Naive B cell (primary cell): ENCODE results near the gene C3orf80. TPM values are rescaled to one million over a fixed set of nuclear protein-coding genes. Genes with fewer than 3 reads are reported as not detected.
"Not testable (repeated sequence)": the region's sequence is repeated elsewhere in the genome, so short reads cannot be mapped to it uniquely, and the experiment has no call there.

Experiments
- ATAC-seq, 2 donors: fragments of 150-1000 bp; cut with Tn5 transposase; 2 replicates each; pipeline ENCODE4 v1.10.0; 2021; ENCODE audit warnings: low read depth in 2 of 2, mild to moderate bottlenecking in 2 of 2, moderate library complexity in 2 of 2
- DNase-seq: peaks from one replicate; pipeline ENCODE4 v3.0.0; 2022
- H3K27ac Mint-ChIP-seq, 6 donors: one replicate each; pipeline ENCODE4 v1.8.0; 2020 to 2022; ENCODE audit warnings: mild to moderate bottlenecking in 6 of 6, mixed read lengths in 6 of 6, moderate library complexity in 5 of 6, inconsistent platforms in 2 of 6
- H3K27me3 Mint-ChIP-seq, 3 donors: one replicate each; pipeline ENCODE4 v1.8.0; 2021 to 2022; ENCODE audit warnings: mixed read lengths in 3 of 3, mild to moderate bottlenecking in 1 of 3
- H3K36me3 Mint-ChIP-seq, 2 donors: one replicate each; pipeline ENCODE4 v1.8.0; 2020 to 2022; ENCODE audit warnings: mixed read lengths in 2 of 2, inconsistent platforms in 1 of 2, mild to moderate bottlenecking in 1 of 2
- H3K4me1 Mint-ChIP-seq, 3 donors: one replicate each; pipeline ENCODE4 v1.8.0; 2020 to 2022; ENCODE audit warnings: mixed read lengths in 3 of 3, inconsistent platforms in 1 of 3, mild to moderate bottlenecking in 1 of 3, moderate library complexity in 1 of 3
- H3K4me3 Mint-ChIP-seq, 8 donors: one replicate each; pipeline ENCODE4 v1.8.0; 2020 to 2022; ENCODE audit warnings: mild to moderate bottlenecking in 8 of 8, mixed read lengths in 8 of 8, moderate library complexity in 8 of 8, inconsistent platforms in 2 of 8
- H3K9me3 Mint-ChIP-seq, 7 donors: one replicate each; pipeline ENCODE4 v1.8.0; 2020 to 2022; ENCODE audit warnings: mixed read lengths in 7 of 7, mild to moderate bottlenecking in 5 of 7, inconsistent platforms in 2 of 7, moderate library complexity in 1 of 7
- polyA plus RNA-seq, 6 donors: library from polyadenylated mRNA; unstranded; fragments of 300-500 nt; fragmentation: Illumina TruSeq; gene quantifications; one replicate each; pipeline ENCODE4 v1.2.3, GENCODE V29; 2021; ENCODE audit warnings: low read depth in 6 of 6

Gene C3orf80
- not detected for polyA plus RNA-seq

- Mint-ChIP-seq H3K27me3 (peaks cover 35 to 55% (median 50%) of the 10 kb centered on the region in 3 donors), H3K36me3 (no peaks in the 10 kb centered on the region), H3K4me1 (peaks cover 16 to 21% (median 21%) of the 10 kb centered on the region in 3 donors), H3K9me3 (peaks cover 0 to 2% (median 0%) of the 10 kb centered on the region in 7 donors), H3K27ac (peak within 1 kb of the TSS in 2 of 6 donors; percentile 47 to 63), H3K4me3 (peak within 1 kb of the TSS; percentile 79 to 90 (median 88))
- peak; percentile 81 to 82 for ATAC-seq
- DNase-seq, result peak; percentile 26
These were observed at the start of gene C3orf80 for GRCh38 chr3:160225176-160226025. C3orf80 (plus strand) TSS chr3:160225422; CDS start chr3:160225636, 214 bp downstream.

- ATAC-seq, result no peak
- peaks cover 0 to 16% (median 3%) of the 10 kb centered on the region in 7 donors for H3K9me3 Mint-ChIP-seq
- peak overlapping the region in 1 of 6 donors; percentile 62 for H3K27ac Mint-ChIP-seq
- DNase-seq, result no peak
- peaks cover 0 to 14% (median 0%) of the 10 kb centered on the region in 3 donors for H3K27me3 Mint-ChIP-seq
- H3K4me3 Mint-ChIP-seq, result no peak overlapping the region
- no peaks in the 10 kb centered on the region for H3K4me1 Mint-ChIP-seq
- H3K36me3 Mint-ChIP-seq, result no peaks in the 10 kb centered on the region
These were observed 48.3 kb upstream of the C3orf80 start for GRCh38 chr3:160176923-160177322.

- not testable (repeated sequence) for H3K4me1 Mint-ChIP-seq, H3K36me3 Mint-ChIP-seq, DNase-seq, ATAC-seq, H3K27ac Mint-ChIP-seq, H3K4me3 Mint-ChIP-seq
- peaks cover 0 to 16% (median 3%) of the 10 kb centered on the region in 7 donors for H3K9me3 Mint-ChIP-seq
- H3K27me3 Mint-ChIP-seq, result peaks cover 0 to 14% (median 0%) of the 10 kb centered on the region in 3 donors
These were observed 46.6 kb upstream of the C3orf80 start for GRCh38 chr3:160178661-160179060.

GRCh38 chr3:160179403-160179802 lies 45.8 kb upstream of the C3orf80 start:
- not testable (repeated sequence) for DNase-seq, H3K4me3 Mint-ChIP-seq, H3K27ac Mint-ChIP-seq, H3K36me3 Mint-ChIP-seq, H3K4me1 Mint-ChIP-seq, ATAC-seq
- Mint-ChIP-seq H3K27me3 (peaks cover 0 to 14% (median 0%) of the 10 kb centered on the region in 3 donors), H3K9me3 (peaks cover 0 to 16% (median 3%) of the 10 kb centered on the region in 7 donors)

- Mint-ChIP-seq H3K4me1 (no peaks in the 10 kb centered on the region), H3K9me3 (peaks cover 0 to 16% (median 3%) of the 10 kb centered on the region in 7 donors), H3K4me3 (no peak overlapping the region), H3K27ac (no peak overlapping the region), H3K36me3 (no peaks in the 10 kb centered on the region), H3K27me3 (peaks cover 0 to 14% (median 0%) of the 10 kb centered on the region in 3 donors)
- ATAC-seq, result no peak
- DNase-seq, result no peak
These were observed 45.3 kb upstream of the C3orf80 start for GRCh38 chr3:160179906-160180305.

- Mint-ChIP-seq H3K4me1 (no peaks in the 10 kb centered on the region), H3K4me3 (no peak overlapping the region), H3K36me3 (no peaks in the 10 kb centered on the region), H3K9me3 (peaks cover 0 to 16% (median 3%) of the 10 kb centered on the region in 7 donors), H3K27me3 (peaks cover 0 to 14% (median 0%) of the 10 kb centered on the region in 3 donors), H3K27ac (no peak overlapping the region)
- ATAC-seq (no peak), DNase-seq (no peak)
These were observed 44.5 kb upstream of the C3orf80 start for GRCh38 chr3:160180581-160181216.

GRCh38 chr3:160183345-160184076 lies 41.7 kb upstream of the C3orf80 start:
- no peak overlapping the region for H3K27ac Mint-ChIP-seq
- DNase-seq (no peak), ATAC-seq (no peak)
- H3K9me3 Mint-ChIP-seq, result peaks cover 0 to 5% (median 0%) of the 10 kb centered on the region in 7 donors
- peaks cover 0 to 14% (median 3%) of the 10 kb centered on the region in 3 donors for H3K27me3 Mint-ChIP-seq
- H3K36me3 Mint-ChIP-seq, result no peaks in the 10 kb centered on the region
- H3K4me3 Mint-ChIP-seq, result no peak overlapping the region
- no peaks in the 10 kb centered on the region for H3K4me1 Mint-ChIP-seq

- H3K27ac Mint-ChIP-seq, result no peak overlapping the region
- H3K4me3 Mint-ChIP-seq, result no peak overlapping the region
- H3K27me3 Mint-ChIP-seq, result peaks cover 0 to 12% (median 4%) of the 10 kb centered on the region in 3 donors
- ATAC-seq (no peak), DNase-seq (no peak)
- no peaks in the 10 kb centered on the region for H3K36me3 Mint-ChIP-seq
- no peaks in the 10 kb centered on the region for H3K4me1 Mint-ChIP-seq
- H3K9me3 Mint-ChIP-seq, result peaks cover 0 to 5% (median 0%) of the 10 kb centered on the region in 7 donors
These were observed 40.6 kb upstream of the C3orf80 start for GRCh38 chr3:160184655-160185054.

GRCh38 chr3:160185751-160186150 lies 39.5 kb upstream of the C3orf80 start:
- DNase-seq (no peak), ATAC-seq (no peak)
- no peaks in the 10 kb centered on the region for H3K36me3 Mint-ChIP-seq

GRCh38 chr3:160187288-160187687 lies 37.9 kb upstream of the C3orf80 start:
- Mint-ChIP-seq H3K9me3 (peaks cover 0 to 5% (median 1%) of the 10 kb centered on the region in 7 donors), H3K4me3 (no peak overlapping the region), H3K27me3 (peaks cover 0 to 4% (median 0%) of the 10 kb centered on the region in 3 donors), H3K36me3 (no peaks in the 10 kb centered on the region), H3K27ac (no peak overlapping the region), H3K4me1 (no peaks in the 10 kb centered on the region)
- no peak for ATAC-seq
- DNase-seq, result no peak

More at GRCh38 chr3:160185751-160186150, 39.5 kb upstream of the C3orf80 start:
- H3K9me3 Mint-ChIP-seq, result peaks cover 0 to 5% (median 1%) of the 10 kb centered on the region in 7 donors
- no peak overlapping the region for H3K4me3 Mint-ChIP-seq
- no peak overlapping the region for H3K27ac Mint-ChIP-seq
- no peaks in the 10 kb centered on the region for H3K4me1 Mint-ChIP-seq
- peaks cover 0 to 6% (median 4%) of the 10 kb centered on the region in 3 donors for H3K27me3 Mint-ChIP-seq

- no peaks in the 10 kb centered on the region for H3K36me3 Mint-ChIP-seq
- H3K27me3 Mint-ChIP-seq, result peaks cover 0 to 4% (median 0%) of the 10 kb centered on the region in 3 donors
- peak overlapping the region in 1 of 6 donors; percentile 9 for H3K27ac Mint-ChIP-seq
- no peak for ATAC-seq
- no peak for DNase-seq
- H3K9me3 Mint-ChIP-seq, result peaks cover 0 to 6% (median 0%) of the 10 kb centered on the region in 7 donors
- H3K4me1 Mint-ChIP-seq, result no peaks in the 10 kb centered on the region
- no peak overlapping the region for H3K4me3 Mint-ChIP-seq
These were observed 32.8 kb upstream of the C3orf80 start for GRCh38 chr3:160192310-160193029.

GRCh38 chr3:160193644-160194192 lies 31.5 kb upstream of the C3orf80 start:
- Mint-ChIP-seq H3K27ac (no peak overlapping the region), H3K9me3 (peaks cover 0 to 6% (median 0%) of the 10 kb centered on the region in 7 donors), H3K36me3 (no peaks in the 10 kb centered on the region), H3K27me3 (no peaks in the 10 kb centered on the region), H3K4me3 (no peak overlapping the region), H3K4me1 (no peaks in the 10 kb centered on the region)
- DNase-seq (no peak), ATAC-seq (no peak)
